Measurements from ENCODE around the gene C9orf40.

C9orf40 gene

DNA sequence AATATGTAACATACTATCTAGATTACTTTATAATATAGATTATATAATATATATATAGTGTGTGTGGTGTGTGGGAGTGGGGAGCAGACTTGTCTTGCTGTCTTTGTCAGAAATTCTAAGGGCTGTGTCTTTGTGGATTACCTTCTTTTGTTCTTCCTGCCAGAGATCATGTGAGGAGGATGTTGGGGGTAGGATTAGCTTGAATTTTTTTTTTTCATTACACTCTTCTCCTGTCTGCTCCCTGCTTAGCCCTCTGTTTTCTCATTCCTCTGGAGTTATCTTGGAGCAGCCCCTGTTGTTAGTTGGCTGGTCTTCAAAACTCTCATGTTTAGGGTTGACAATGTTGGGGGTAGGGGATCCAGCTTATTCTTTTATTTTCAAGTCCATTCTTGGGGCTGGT is 21.0 kb upstream of the C9orf40 start:
- Histone ChIP-seq H3K36me3 (peaks cover 45% of the 10 kb centered on the region), H3K4me3 (no peak overlapping the region), H3K4me1 (peaks cover 15% of the 10 kb centered on the region), H3K9ac (peak overlapping the region; percentile 29; the same call in 1 of the 2 replicates), H3K9me3 (peaks cover 14% of the 10 kb centered on the region), H3K27ac (no peak overlapping the region), H4K20me1 (no peaks in the 10 kb centered on the region), H3K27me3 (no peaks in the 10 kb centered on the region), H3K4me2 (no peak overlapping the region; the same call in 1 of the 2 replicates)
- no peak for TF ChIP-seq Cebpa-rat (IDR thresholded peaks at IDR 0.05)

DNA sequence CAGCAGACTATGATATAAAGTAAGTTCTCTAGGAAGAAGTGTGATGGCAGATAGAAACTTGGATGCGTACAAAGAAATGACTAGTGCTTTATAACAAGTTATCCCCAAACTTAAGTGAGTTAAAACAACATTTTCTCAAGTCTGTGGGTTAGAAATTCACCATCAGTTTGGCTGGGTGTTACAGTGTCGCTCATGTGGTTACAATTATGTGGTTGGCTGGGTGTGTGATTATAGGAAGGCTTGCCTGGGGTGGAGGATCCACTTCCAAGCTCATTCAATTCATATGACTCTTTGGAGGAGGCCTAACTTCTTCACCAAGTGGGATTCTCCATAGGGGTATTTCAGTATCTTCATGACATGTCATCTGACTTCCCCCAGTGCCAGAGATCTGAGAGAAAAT is 10.3 kb upstream of the C9orf40 start:
- H3K9me3 ChIP-seq, result peaks cover 38% of the 10 kb centered on the region

DNA sequence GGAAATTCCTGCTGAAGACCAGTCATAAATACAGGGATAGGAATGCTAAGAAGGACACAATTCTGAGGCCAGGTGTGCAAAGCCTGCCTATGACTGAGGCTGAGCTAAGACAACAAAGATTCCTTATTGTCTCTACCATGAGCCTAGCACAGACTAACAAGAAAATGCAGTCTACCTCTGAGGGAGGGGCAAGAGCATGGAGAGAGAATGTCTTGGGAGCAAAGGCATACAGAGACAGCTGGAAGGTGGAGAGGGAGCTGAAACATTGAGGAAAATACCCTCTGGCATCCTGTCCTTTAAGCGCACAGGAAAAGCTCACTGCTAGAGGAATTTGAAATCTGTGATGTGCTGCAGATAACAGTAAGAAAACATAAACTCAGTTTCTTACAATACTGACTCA is 8.8 kb upstream of the C9orf40 start:
- H3K4me3 ChIP-seq, result no peak overlapping the region
- H3K4me2 ChIP-seq, result no peak overlapping the region
- no peak for TF ChIP-seq Cebpa-rat (IDR thresholded peaks at IDR 0.05)
- no peak overlapping the region for H3K27ac ChIP-seq
- peaks cover 40% of the 10 kb centered on the region for H3K36me3 ChIP-seq
- H3K9ac ChIP-seq, result no peak overlapping the region
- no peaks in the 10 kb centered on the region for H3K4me1 ChIP-seq
- H4K20me1 ChIP-seq, result no peaks in the 10 kb centered on the region
- no peaks in the 10 kb centered on the region for H3K27me3 ChIP-seq
- peaks cover 38% of the 10 kb centered on the region for H3K9me3 ChIP-seq

More for the DNA sequence above, 10.3 kb upstream of the C9orf40 start:
- no peaks in the 10 kb centered on the region for H3K27me3 ChIP-seq
- H3K9ac ChIP-seq, result no peak overlapping the region
- no peaks in the 10 kb centered on the region for H4K20me1 ChIP-seq
- H3K27ac ChIP-seq, result no peak overlapping the region
- H3K36me3 ChIP-seq, result peaks cover 40% of the 10 kb centered on the region
- TF ChIP-seq Cebpa-rat (IDR thresholded peaks at IDR 0.05), result no peak
- no peak overlapping the region for H3K4me2 ChIP-seq
- H3K4me3 ChIP-seq, result no peak overlapping the region
- H3K4me1 ChIP-seq, result no peaks in the 10 kb centered on the region

DNA sequence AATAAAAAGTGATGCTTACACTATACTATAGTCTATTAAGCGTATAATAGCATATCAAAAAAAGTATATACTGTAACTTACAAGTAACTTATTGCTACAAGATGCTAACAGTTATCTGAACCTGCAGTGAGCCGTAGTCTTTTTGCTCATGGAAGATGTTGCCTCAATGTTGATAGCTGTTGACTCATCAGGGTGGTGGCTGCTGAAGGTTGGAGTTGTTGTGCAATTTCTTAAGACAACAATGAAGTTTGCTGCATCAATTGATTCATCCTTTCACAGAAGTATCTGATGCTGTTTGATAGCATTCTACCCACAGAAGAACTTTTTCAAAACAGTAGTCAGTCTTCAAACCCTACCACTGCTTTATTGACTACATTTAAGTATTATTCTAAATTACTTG is 7.8 kb upstream of the C9orf40 start:
- Histone ChIP-seq H3K36me3 (peaks cover 40% of the 10 kb centered on the region), H3K4me1 (no peaks in the 10 kb centered on the region), H3K9ac (no peak overlapping the region), H4K20me1 (no peaks in the 10 kb centered on the region), H3K4me2 (no peak overlapping the region), H3K4me3 (no peak overlapping the region), H3K27me3 (no peaks in the 10 kb centered on the region), H3K9me3 (peaks cover 38% of the 10 kb centered on the region), H3K27ac (no peak overlapping the region)
- no peak for TF ChIP-seq Cebpa-rat (IDR thresholded peaks at IDR 0.05)

DNA sequence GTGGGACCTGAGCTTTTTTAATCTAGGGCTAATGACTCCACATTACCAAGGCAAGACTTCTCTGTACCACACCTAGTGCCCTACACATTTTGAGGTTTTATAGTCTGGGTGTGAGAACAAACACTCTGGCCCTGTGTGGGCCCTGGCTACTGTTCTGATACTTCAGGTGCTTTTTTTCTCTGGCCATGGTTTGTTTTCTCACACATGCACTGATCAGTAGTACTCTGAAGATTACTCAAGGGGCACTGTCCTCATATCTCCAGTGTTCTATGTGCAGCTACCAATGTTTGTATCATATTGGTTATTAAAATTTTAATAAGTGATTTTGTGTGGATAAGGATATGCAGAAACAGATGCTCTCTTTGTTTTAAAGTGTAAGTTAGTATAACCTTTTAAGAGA is 5.9 kb upstream of the C9orf40 start:
- Histone ChIP-seq H4K20me1 (no peaks in the 10 kb centered on the region), H3K9ac (no peak overlapping the region), H3K4me2 (no peak overlapping the region), H3K27ac (no peak overlapping the region), H3K4me3 (no peak overlapping the region), H3K4me1 (peaks cover 5% of the 10 kb centered on the region), H3K27me3 (no peaks in the 10 kb centered on the region), H3K36me3 (peaks cover 29% of the 10 kb centered on the region), H3K9me3 (peaks cover 26% of the 10 kb centered on the region)
- no peak for TF ChIP-seq Cebpa-rat (IDR thresholded peaks at IDR 0.05)

DNA sequence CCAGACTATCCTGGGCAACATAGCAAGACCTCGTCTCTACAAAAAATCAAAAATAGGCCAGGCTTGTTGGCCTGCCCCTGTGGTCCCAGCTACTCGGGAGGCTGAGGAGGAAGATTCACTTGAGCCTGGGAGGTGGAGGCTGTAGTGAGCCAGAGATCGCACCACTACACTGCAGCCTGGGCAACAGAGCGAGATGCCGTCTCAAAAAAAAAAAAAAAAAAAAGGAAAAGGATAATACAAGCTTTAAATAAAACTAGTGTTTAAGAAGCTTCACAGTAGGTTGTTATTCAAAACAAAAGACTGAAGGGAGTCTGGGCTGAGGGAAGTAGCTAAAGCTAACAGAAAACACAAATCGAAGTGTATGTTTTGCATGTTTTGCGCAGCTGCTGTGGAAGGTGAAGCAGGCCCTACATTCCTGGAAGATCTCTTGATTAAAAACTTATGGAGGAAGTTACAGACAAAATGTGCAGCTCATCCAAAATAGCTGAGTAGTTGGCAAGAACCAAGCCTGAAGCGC is 581 bp upstream of the C9orf40 start:
- Histone ChIP-seq H3K27ac (peak overlapping the region; percentile 99), H3K36me3 (no peaks in the 10 kb centered on the region), H3K4me1 (peaks cover 38% of the 10 kb centered on the region), H3K4me3 (peak overlapping the region; percentile 97), H4K20me1 (no peaks in the 10 kb centered on the region), H3K9ac (peak overlapping the region; percentile 98), H3K4me2 (peak overlapping the region; percentile 80), H3K9me3 (no peaks in the 10 kb centered on the region), H3K27me3 (no peaks in the 10 kb centered on the region)
- TF ChIP-seq Cebpa-rat (IDR thresholded peaks at IDR 0.05), result no peak

DNA sequence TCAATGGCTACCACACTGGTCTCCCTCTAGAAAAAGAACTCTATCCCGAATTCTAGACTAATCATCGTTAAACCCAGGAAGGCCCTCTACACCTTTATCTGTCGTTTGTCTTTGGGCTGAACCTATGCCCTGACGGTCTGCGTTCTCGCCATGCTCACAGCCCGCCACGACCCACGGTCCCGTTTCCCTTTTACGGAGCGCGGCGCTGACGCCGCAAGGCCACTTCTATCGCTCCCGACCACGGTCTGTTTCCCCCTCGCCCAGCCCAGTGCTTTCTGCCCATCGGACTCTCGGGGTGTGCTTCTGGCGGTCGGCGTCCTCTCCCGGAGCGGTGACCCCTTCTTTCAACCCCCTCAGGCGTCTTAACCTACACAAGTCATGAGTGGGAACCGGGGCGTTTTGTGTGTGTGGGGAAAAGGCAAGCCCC is 974 bp downstream of the C9orf40 start:
- Histone ChIP-seq H3K4me3 (peak overlapping the region; percentile 97), H3K27ac (peak overlapping the region; percentile 99), H3K36me3 (peaks cover 4% of the 10 kb centered on the region; the same call in 1 of the 2 replicates), H4K20me1 (no peaks in the 10 kb centered on the region), H3K4me2 (peak overlapping the region; percentile 80), H3K27me3 (no peaks in the 10 kb centered on the region), H3K4me1 (peaks cover 45% of the 10 kb centered on the region), H3K9ac (peak overlapping the region; percentile 98), H3K9me3 (no peaks in the 10 kb centered on the region)
- TF ChIP-seq Cebpa-rat (IDR thresholded peaks at IDR 0.05), result no peak

DNA sequence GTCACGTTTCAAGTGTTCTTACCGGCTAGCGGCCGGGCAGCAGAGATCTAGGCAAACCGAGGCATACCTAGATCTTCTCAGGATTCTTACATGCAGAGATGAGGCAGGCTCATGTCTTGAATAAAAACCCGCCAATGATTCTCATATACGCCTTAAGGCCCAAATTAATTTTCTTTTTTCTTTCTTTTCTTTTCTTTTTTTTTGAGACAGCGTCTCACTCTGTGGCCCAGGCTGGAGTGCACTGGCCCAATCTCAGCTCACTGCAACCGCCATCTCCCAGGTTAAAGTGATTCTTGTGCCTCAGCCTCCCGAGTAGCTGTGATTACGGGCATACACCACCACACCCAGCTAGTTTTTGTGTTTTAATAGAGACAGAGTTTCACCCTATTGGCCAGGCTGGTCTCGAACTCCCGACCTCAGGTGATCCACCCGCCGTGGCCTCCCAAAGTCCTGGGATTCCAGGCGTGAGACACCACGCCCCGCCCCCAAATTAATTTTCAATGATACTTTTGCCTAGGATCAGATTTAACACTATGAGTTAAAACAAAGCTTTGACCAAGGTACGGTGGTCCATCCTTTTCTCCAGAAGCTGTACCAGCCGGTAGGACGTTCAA is 1.5 kb downstream of the C9orf40 start:
- peak overlapping the region; percentile 99 for H3K27ac ChIP-seq
- peaks cover 4% of the 10 kb centered on the region; the same call in 1 of the 2 replicates for H3K36me3 ChIP-seq
- peak overlapping the region; percentile 97 for H3K4me3 ChIP-seq
- H3K9ac ChIP-seq, result peak overlapping the region; percentile 98
- no peak for TF ChIP-seq Cebpa-rat (IDR thresholded peaks at IDR 0.05)
- H3K9me3 ChIP-seq, result no peaks in the 10 kb centered on the region
- H3K4me2 ChIP-seq, result peak overlapping the region; percentile 80
- no peaks in the 10 kb centered on the region for H4K20me1 ChIP-seq
- no peaks in the 10 kb centered on the region for H3K27me3 ChIP-seq
- peaks cover 50% of the 10 kb centered on the region for H3K4me1 ChIP-seq

DNA sequence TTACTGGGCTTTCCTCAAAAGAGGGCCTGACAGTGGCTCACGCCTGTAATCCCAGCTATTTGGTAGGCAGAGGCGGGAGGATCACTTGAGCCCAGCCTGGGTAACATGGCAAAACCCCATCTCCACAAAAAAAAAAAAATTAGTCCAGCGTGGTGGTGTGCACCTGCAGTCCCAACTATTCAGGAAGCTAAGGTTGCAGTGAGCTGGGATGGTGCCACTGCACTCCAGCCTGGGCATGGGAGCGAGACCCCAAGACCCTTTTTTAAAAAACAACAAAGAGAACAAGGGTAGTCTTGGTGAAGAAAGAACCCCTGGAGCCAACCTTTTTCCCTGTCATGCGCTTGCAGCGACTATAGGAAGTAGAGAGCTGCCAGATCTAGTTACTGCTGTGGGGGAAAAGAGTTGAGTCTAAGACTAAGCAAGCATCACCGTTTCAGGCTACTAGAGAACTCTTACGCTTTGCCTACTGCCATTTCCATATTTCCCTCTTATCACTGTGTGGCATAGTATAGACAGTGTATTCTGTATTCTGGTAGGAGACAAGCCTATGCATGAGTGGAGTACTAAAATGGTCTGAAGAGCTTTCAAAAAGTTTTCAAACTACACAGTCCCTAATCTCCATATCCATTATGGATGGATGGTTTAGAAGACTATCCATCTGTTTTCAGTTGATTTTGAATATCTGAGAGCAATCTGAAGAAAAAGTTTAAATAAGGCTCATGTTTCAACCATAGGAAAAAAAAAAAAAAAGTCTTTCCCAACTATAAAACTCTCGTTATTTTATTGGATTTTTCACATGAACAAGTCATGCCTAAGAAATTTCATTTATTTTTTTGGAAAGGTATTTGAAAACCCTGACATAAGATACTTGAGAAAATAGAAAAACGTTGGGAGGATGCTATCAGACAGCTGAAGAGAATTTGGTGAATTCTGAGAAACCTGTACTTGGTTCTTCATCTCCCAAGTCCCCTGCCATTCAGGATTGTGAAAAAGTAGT is 2.6 kb downstream of the C9orf40 start:
- Histone ChIP-seq H4K20me1 (no peaks in the 10 kb centered on the region), H3K27me3 (no peaks in the 10 kb centered on the region), H3K9ac (no peak overlapping the region), H3K4me1 (peaks cover 55% of the 10 kb centered on the region), H3K9me3 (no peaks in the 10 kb centered on the region), H3K4me2 (peak overlapping the region; percentile 80), H3K36me3 (peaks cover 4% of the 10 kb centered on the region; the same call in 1 of the 2 replicates), H3K4me3 (no peak overlapping the region), H3K27ac (no peak overlapping the region)
- no peak for TF ChIP-seq Cebpa-rat (IDR thresholded peaks at IDR 0.05)

Measured in BLaER1 (cell line).